Lower leg skin (tissue), 4 donors: ENCODE data around the gene MSH3. TPM values are rescaled to one million over a fixed set of nuclear protein-coding genes. Genes with fewer than 3 reads are reported as not detected.

ENCODE experiments used
- DNase-seq, 2 donors: peaks; one replicate each; pipeline ENCODE4 v3.0.0-alpha.2; 2019; ENCODE audit warnings: low spot score in 2 of 2
- H3K4me3 ChIP-seq: fragments of 200-600 bp; sonication (generic); 2 replicates; pipeline ENCODE4 v1.5.1; 2017; ENCODE audit warnings: mild to moderate bottlenecking, low read depth; ENCODE audit not compliant: poor library complexity, severe bottlenecking
- POLR2A ChIP-seq, 2 donors: fragments of 450-650 bp; IDR thresholded peaks; one replicate each; pipeline ENCODE4 v1.6.1; 2016 to 2017; ENCODE audit warnings: antibody characterized with exemption in 2 of 2, mild to moderate bottlenecking in 1 of 2, moderate library complexity in 1 of 2
- WGBS, 2 donors: methylation state at CpG; one replicate each; pipeline ENCODE4 v1.1.5; 2018; 5-methylcytosine and 5-hydroxymethylcytosine counted together
- intact Hi-C: fragments of 100-400 bp; cut with DNase I; formaldehyde crosslinking; loops from one replicate; pipeline ENCODE4 v1.15.0; 2023; ENCODE audit warnings: low total_unique reads
- total RNA-seq, 4 donors: library from RNA; depleted of rRNA; stranded (reverse); fragments of >200 nt; gene quantifications; one replicate each; pipeline ENCODE4 v1.1.0, GENCODE V29; 2016
- TF ChIP-seq, protein P1 (sequence below), 3 donors: fragments of 450-650 bp; IDR thresholded peaks; one replicate each; pipeline ENCODE4 v1.5.1; 2016; ENCODE audit warnings: antibody characterized with exemption in 3 of 3, mild to moderate bottlenecking in 3 of 3, moderate library complexity in 2 of 3

The MSH3 gene
- total RNA-seq, 4 donors from 2014 or later: 8.4 to 17.1 (median 11.4) TPM

DNA sequence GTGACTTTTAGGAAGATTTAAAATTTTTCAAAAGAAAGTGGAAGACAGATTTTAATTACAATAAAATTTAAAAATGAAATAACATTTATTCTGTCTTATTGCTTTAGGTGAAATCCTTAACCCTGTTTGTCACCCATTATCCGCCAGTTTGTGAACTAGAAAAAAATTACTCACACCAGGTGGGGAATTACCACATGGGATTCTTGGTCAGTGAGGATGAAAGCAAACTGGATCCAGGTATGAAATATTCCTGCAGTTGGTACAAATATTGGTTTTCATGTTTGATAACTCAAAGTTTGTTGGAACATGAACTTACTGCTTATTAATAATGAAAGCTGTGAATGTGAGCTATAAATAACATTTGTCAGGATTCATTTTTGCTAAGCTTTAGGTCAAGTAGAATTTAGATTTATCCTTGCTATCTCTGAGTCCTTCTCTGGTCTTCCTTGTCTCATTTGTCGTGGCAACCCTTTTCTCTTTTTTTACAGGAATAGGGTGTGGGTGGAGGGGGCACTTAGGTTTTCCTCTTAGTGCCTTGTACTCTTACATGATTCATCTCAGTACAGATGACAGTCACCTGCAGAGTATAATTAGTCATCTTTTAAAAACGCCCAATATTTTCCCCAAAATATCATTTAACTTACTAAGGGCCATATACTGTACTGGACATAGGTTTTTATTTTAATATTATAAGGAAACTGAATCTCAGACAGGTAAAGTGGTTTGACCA lies 210.4 kb downstream of the MSH3 start:
- TF ChIP-seq, protein P1, sequence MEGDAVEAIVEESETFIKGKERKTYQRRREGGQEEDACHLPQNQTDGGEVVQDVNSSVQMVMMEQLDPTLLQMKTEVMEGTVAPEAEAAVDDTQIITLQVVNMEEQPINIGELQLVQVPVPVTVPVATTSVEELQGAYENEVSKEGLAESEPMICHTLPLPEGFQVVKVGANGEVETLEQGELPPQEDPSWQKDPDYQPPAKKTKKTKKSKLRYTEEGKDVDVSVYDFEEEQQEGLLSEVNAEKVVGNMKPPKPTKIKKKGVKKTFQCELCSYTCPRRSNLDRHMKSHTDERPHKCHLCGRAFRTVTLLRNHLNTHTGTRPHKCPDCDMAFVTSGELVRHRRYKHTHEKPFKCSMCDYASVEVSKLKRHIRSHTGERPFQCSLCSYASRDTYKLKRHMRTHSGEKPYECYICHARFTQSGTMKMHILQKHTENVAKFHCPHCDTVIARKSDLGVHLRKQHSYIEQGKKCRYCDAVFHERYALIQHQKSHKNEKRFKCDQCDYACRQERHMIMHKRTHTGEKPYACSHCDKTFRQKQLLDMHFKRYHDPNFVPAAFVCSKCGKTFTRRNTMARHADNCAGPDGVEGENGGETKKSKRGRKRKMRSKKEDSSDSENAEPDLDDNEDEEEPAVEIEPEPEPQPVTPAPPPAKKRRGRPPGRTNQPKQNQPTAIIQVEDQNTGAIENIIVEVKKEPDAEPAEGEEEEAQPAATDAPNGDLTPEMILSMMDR (IDR thresholded peaks at IDR 0.05): no peak
- no peak for TF ChIP-seq POLR2A (IDR thresholded peaks at IDR 0.05)
- 90 to 92% methylated on average over 3 of the region's 3 CpGs for WGBS, 2 donors
- no peak for DNase-seq
- intact Hi-C loops: no loop called here
- H3K4me3 ChIP-seq: no peak overlapping the region

DNA sequence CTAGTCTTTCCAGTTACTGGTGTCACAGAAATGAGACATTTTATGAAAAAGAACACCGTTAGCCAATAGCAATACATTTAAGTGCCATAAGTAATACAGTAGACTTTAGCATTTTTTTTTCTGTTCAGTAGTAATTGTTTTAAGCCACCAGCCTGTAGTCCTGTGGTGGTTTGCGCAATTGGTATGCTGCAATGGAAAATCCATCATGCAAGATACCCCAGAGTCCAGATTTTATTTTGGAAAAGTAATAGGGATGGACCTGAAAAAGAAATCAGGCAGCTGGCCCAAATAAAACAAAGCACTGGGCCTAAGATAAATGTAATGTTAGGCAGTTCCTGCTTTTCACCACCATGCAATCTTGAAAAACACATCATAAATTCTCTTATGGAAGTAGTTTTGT lies 211.1 kb downstream of the MSH3 start:
- 94 to 96% methylated on average over 2 of the region's 2 CpGs for WGBS, 2 donors
- no peak overlapping the region for H3K4me3 ChIP-seq
- TF ChIP-seq, protein P1 (IDR thresholded peaks at IDR 0.05): no peak
- no peak for TF ChIP-seq POLR2A (IDR thresholded peaks at IDR 0.05)
- DNase-seq: no peak
- intact Hi-C loops: no loop called here

DNA sequence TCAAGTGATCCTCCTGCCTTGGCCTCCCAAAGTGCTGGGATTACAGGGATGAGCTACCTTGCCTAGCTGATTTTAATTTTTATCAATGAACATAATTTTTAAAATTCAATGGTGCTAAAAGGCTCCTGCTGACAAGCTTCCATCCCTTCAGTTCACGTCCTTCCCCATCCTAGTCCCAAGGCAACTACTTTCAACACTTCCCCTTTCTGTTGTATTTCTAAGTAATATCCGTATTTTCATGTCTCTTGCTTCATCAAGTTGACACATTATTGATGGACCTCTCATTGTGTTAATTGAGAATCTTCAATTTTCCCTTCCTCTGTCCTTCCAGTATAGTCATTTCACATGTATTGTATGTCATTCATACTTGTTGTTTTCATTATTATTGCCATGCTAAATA lies 211.9 kb downstream of the MSH3 start:
- intact Hi-C loops: no loop called here
- no peak overlapping the region for H3K4me3 ChIP-seq
- TF ChIP-seq POLR2A (IDR thresholded peaks at IDR 0.05): no peak
- TF ChIP-seq, protein P1 (IDR thresholded peaks at IDR 0.05): no peak
- no peak for DNase-seq
- WGBS, 2 donors: 92 to 94% methylated on average over 2 of the region's 2 CpGs

DNA sequence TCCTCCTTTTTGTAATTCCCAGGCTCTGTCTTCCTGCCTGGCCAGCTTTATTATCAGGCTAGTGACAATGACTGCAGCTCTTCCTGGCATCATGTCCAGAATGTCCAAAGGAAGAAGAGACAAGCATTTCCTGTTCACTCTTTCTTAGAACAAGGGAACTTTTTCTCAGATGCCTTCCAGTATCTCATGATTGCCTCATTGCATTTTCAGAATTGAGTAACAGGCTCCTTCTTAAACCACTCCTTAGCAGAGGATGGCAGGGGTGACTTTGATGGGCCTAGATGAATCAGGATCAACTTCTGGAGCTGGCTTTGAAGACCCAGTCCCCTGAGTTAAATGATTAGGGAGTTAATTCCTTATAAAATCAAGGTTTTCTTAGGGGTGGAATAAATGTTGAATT lies 212.8 kb downstream of the MSH3 start:
- no peak overlapping the region for H3K4me3 ChIP-seq
- TF ChIP-seq, protein P1 (IDR thresholded peaks at IDR 0.05): no peak
- TF ChIP-seq POLR2A (IDR thresholded peaks at IDR 0.05): no peak
- no peak for DNase-seq
- intact Hi-C loops: no loop called here

DNA sequence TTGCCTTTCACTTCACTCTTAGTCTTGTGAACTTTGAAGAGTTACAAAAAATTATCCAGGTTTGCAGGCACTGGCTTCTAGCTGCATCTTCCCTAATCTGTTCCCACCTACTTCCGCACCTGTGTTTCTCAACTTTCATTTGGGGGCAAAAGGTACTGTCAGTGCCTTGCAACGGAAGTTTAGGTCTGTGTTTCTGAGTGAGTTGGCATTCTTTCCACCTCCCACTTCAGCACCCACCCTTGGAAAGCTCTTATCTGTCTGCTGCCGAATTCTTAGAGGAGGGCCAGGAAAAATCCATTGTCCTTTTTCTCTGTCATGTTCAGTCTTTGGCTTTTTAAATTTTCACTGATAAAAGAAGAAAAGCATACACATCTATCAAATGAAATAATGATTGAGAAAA lies 216.0 kb downstream of the MSH3 start:
- 87% methylated on average over 3 of the region's 3 CpGs for WGBS, 2 donors
- intact Hi-C loops: no loop called here
- H3K4me3 ChIP-seq: no peak overlapping the region
- no peak for DNase-seq
- no peak for TF ChIP-seq POLR2A (IDR thresholded peaks at IDR 0.05)
- TF ChIP-seq, protein P1 (IDR thresholded peaks at IDR 0.05): no peak

DNA sequence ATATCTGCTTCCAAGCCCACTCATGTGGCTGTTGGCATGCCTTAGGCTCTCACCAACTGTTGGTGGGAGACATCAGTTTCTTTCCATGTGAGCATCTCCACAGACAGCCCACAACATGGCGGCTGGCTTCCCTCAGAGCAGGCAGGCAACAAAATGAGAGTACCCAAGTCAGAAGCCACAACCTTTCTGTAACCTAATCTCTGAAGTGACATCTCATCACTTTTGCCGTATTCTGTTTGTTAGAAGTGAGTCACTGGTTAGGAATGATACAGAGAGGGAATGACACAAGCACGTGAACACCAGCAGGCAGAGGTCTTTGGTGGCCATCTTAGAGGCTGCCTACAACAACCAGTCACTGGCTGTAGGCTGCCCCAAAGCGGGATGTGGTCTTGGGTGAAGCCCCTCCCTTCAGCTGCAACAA lies 217.1 kb downstream of the MSH3 start:
- intact Hi-C loops: no loop called here
- no peak overlapping the region for H3K4me3 ChIP-seq
- DNase-seq: no peak
- TF ChIP-seq, protein P1 (IDR thresholded peaks at IDR 0.05): no peak
- TF ChIP-seq POLR2A (IDR thresholded peaks at IDR 0.05): no peak
- WGBS, 2 donors: 82 to 88% methylated on average over 4 of the region's 4 CpGs
